Small intestine (tissue), 7 donors: ENCODE results near the gene BANF2. TPM values are rescaled to one million over a fixed set of nuclear protein-coding genes. Genes with fewer than 3 reads are reported as not detected.
"Not testable (repeated sequence)": the region's sequence is repeated elsewhere in the genome, so short reads cannot be mapped to it uniquely, and the experiment has no call there.

ENCODE experiments used
- DNase-seq, 2 donors: peaks; one replicate each; pipeline versions ENCODE4 v3.0.0 to v3.0.0-alpha.2; 2013
- FAIRE-seq: peaks from 2 replicates; lab custom pipeline; 2012; peaks lifted over from hg19 to GRCh38; lab: Jason Lieb, UNC
- H3K27ac ChIP-seq, 3 donors: one replicate each; pipeline ENCODE4 v1.5.1; 2013; ENCODE audit warnings: low read length in 2 of 3, mild to moderate bottlenecking in 2 of 3, control low read depth in 1 of 3, inconsistent platforms in 1 of 3, low read depth in 1 of 3, moderate library complexity in 1 of 3
- H3K27me3 ChIP-seq, 3 donors: one replicate each; pipeline ENCODE4 v1.6.1; 2013; ENCODE audit warnings: low read length in 3 of 3, inconsistent platforms in 1 of 3; ENCODE audit not compliant: control insufficient read depth in 3 of 3, insufficient read depth in 3 of 3
- H3K36me3 ChIP-seq, 3 donors: one replicate each; pipeline ENCODE4 v1.6.1; 2013; ENCODE audit warnings: low read length in 3 of 3, inconsistent platforms in 1 of 3, low read depth in 1 of 3, mild to moderate bottlenecking in 1 of 3, moderate library complexity in 1 of 3; ENCODE audit not compliant: control insufficient read depth in 3 of 3, insufficient read depth in 2 of 3
- H3K4me1 ChIP-seq, 3 donors: one replicate each; pipeline ENCODE4 v1.6.1; 2013; ENCODE audit warnings: low read length in 2 of 3, inconsistent platforms in 1 of 3, low read depth in 1 of 3, mild to moderate bottlenecking in 1 of 3, moderate library complexity in 1 of 3; ENCODE audit not compliant: control insufficient read depth in 3 of 3, insufficient read depth in 2 of 3
- H3K4me3 ChIP-seq, 3 donors: one replicate each; pipeline ENCODE4 v1.5.1; 2013; ENCODE audit warnings: low read length in 3 of 3, control low read depth in 1 of 3, inconsistent platforms in 1 of 3, low read depth in 1 of 3, mild to moderate bottlenecking in 1 of 3, moderate library complexity in 1 of 3
- H3K9me3 ChIP-seq, 2 donors: one replicate each; pipeline ENCODE4 v1.6.1; 2013; ENCODE audit warnings: low read depth in 1 of 2, low read length in 1 of 2; ENCODE audit not compliant: control insufficient read depth in 2 of 2, insufficient read depth in 1 of 2
- WGBS, 3 donors: extraction: QIAGEN DNeasy Blood & Tissue Kit; methylation state at CpG; one replicate each; pipeline ENCODE4 v1.1.7; 2013; 5-methylcytosine and 5-hydroxymethylcytosine counted together
- polyA plus RNA-seq, 4 donors: library from polyadenylated mRNA; stranded (reverse) in 3 of 4; unstranded in 1 of 4; fragments of 200-250 nt in 3 of 4; fragments of 120-200 nt in 1 of 4; gene quantifications; one replicate each; pipeline versions ENCODE4 v1.2.1 to v1.2.3, GENCODE V29; 2013
- donor health status: healthy with polysubstance abuse.
- donor health status: control.
- donor health status: control.
- donor health status: Bipolar disorder and iron deficiency.
- donor health status: healthy.

BANF2 gene
- polyA plus RNA-seq, 4 donors: not detected

- H3K27ac ChIP-seq: no peak overlapping the region
- 82 to 86% (median 84%) methylated on average over 7 of the region's 7 CpGs for WGBS, 3 donors
- no peak for DNase-seq
These were observed 44.5 kb upstream of the BANF2 start for GRCh38 chr20:17655286-17655651.

GRCh38 chr20:17655865-17656479 lies 43.8 kb upstream of the BANF2 start:
- DNase-seq (no peak), FAIRE-seq (no peak)
- 73 to 84% (median 76%) methylated on average over 11 of the region's 11 CpGs for WGBS, 3 donors
- Histone ChIP-seq H3K4me1 (peaks cover 0 to 23% (median under 1%) of the 10 kb centered on the region in 3 donors), H3K9me3 (peaks cover 0 to 10% of the 10 kb centered on the region in 2 donors), H3K27ac (no peak overlapping the region), H3K4me3 (no peak overlapping the region), H3K27me3 (no peaks in the 10 kb centered on the region), H3K36me3 (peaks cover 13 to 79% (median 16%) of the 10 kb centered on the region in 3 donors)

More at GRCh38 chr20:17655286-17655651, 44.5 kb upstream of the BANF2 start:
- Histone ChIP-seq H3K4me1 (peaks cover 0 to 19% (median 3%) of the 10 kb centered on the region in 3 donors), H3K36me3 (peaks cover 13 to 78% (median 16%) of the 10 kb centered on the region in 3 donors), H3K4me3 (no peak overlapping the region), H3K9me3 (peaks cover 0 to 10% of the 10 kb centered on the region in 2 donors), H3K27me3 (no peaks in the 10 kb centered on the region)
- no peak for FAIRE-seq

DNA sequence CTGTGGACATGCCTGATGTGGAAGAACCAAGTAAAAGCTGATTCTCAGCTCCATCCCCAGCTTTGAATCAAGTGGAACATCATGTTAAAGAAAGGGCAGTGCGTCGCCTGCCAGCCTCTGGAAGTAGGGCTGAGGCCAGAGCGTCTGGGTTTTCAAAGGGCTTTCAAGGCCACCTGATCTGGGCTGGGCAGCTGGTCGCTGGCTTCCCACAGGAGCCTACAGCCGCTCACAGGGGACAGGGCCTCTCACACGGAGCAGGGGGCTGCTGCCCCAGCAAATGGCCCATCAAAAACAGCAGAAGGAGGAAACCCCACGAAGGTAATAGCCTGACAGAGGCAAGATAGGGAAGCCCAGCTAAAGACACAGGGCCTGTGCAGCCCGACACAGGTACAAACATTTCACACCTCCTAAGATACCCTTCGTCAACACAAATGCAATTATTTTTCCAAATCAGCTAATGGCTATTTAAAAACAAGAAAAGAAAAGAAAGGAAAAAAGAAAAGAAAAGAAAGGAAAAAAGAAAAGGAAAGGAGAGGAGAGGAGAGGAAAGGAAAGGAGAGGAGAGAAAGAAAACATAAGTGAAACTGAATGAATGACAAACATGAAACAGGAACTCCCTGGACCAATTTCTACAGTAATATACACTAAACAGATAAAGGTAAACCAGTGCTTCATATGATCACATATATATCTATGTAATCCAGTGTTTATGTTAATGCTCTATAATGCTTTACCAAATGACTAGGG lies 42.5 kb upstream of the BANF2 start:
- Histone ChIP-seq H3K36me3 (peaks cover 13 to 73% (median 16%) of the 10 kb centered on the region in 3 donors), H3K4me3 (no peak overlapping the region), H3K27ac (no peak overlapping the region), H3K27me3 (no peaks in the 10 kb centered on the region), H3K9me3 (peaks cover 0 to 10% of the 10 kb centered on the region in 2 donors), H3K4me1 (peaks cover 0 to 21% (median 7%) of the 10 kb centered on the region in 3 donors)
- FAIRE-seq (no peak), DNase-seq (no peak)
- WGBS, 3 donors: 61 to 73% (median 72%) methylated on average over 9 of the region's 9 CpGs

- WGBS, 3 donors: 84 to 94% (median 88%) methylated on average over 9 of the region's 9 CpGs
- peaks cover 0 to 10% of the 10 kb centered on the region in 2 donors for H3K9me3 ChIP-seq
- H3K27me3 ChIP-seq: no peaks in the 10 kb centered on the region
- FAIRE-seq (no peak), DNase-seq (no peak)
- peaks cover 13 to 73% (median 16%) of the 10 kb centered on the region in 3 donors for H3K36me3 ChIP-seq
- H3K4me3 ChIP-seq: no peak overlapping the region
- H3K27ac ChIP-seq: no peak overlapping the region
- peaks cover 0 to 25% (median 9%) of the 10 kb centered on the region in 3 donors for H3K4me1 ChIP-seq
These were observed 41.7 kb upstream of the BANF2 start for GRCh38 chr20:17657898-17658647.

GRCh38 chr20:17658648-17658993 lies 41.1 kb upstream of the BANF2 start:
- H3K27me3 ChIP-seq: no peaks in the 10 kb centered on the region
- no peak overlapping the region for H3K27ac ChIP-seq
- H3K4me1 ChIP-seq: peaks cover 0 to 25% (median 9%) of the 10 kb centered on the region in 3 donors
- peaks cover 13 to 71% (median 16%) of the 10 kb centered on the region in 3 donors for H3K36me3 ChIP-seq
- peaks cover 0 to 10% of the 10 kb centered on the region in 2 donors for H3K9me3 ChIP-seq
- H3K4me3 ChIP-seq: no peak overlapping the region
- DNase-seq (no peak), FAIRE-seq (no peak)
- 97 to 100% (median 100%) methylated on average over 2 of the region's 2 CpGs for WGBS, 3 donors

GRCh38 chr20:17659344-17659743 lies 40.4 kb upstream of the BANF2 start:
- not testable (repeated sequence) for H3K4me3 ChIP-seq, DNase-seq, H3K27ac ChIP-seq, H3K27me3 ChIP-seq, FAIRE-seq
- Histone ChIP-seq H3K4me1 (peaks cover 0 to 25% (median 12%) of the 10 kb centered on the region in 3 donors), H3K9me3 (peaks cover 0 to 10% of the 10 kb centered on the region in 2 donors), H3K36me3 (peaks cover 13 to 71% (median 16%) of the 10 kb centered on the region in 3 donors)
- 97 to 100% (median 98%) methylated on average over 6 to 7 of the region's 7 CpGs for WGBS, 3 donors

DNA sequence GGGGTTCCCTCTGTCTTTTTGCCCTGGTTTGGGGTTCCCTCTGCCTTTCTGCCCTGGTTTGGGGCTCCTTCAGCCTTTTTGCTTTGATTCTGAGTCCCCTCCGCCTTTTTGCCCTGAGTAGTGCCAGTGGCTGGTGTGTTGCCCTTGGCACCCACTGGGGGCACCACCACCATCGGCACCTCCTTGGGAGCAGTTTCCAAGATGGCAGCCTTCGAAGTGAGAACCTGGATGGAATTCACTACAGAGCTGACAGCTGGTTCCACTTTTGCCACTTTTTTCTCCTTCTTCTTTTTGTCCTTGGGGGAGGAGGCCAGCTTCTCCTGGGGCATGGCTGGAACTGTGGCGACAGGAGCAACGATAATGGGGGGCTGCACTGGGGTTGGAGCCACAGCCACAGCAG lies 40.0 kb upstream of the BANF2 start:
- H3K36me3 ChIP-seq: peaks cover 13 to 70% (median 16%) of the 10 kb centered on the region in 3 donors
- peaks cover 0 to 10% of the 10 kb centered on the region in 2 donors for H3K9me3 ChIP-seq
- H3K4me3 ChIP-seq: no peak overlapping the region
- no peak for FAIRE-seq
- no peaks in the 10 kb centered on the region for H3K27me3 ChIP-seq
- H3K27ac ChIP-seq: no peak overlapping the region
- 96% methylated on average over 5 of the region's 5 CpGs for WGBS, 3 donors
- H3K4me1 ChIP-seq: peaks cover 0 to 25% (median 15%) of the 10 kb centered on the region in 3 donors
- DNase-seq: no peak

GRCh38 chr20:17660667-17661066 lies 39.1 kb upstream of the BANF2 start:
- Histone ChIP-seq H3K36me3 (peaks cover 11 to 64% (median 16%) of the 10 kb centered on the region in 3 donors), H3K9me3 (peaks cover 0 to 10% of the 10 kb centered on the region in 2 donors), H3K4me1 (peaks cover 0 to 25% (median 15%) of the 10 kb centered on the region in 3 donors), H3K27me3 (no peaks in the 10 kb centered on the region), H3K27ac (peak overlapping the region in 2 of 3 donors; percentile 29 to 51), H3K4me3 (no peak overlapping the region)
- FAIRE-seq (no peak), DNase-seq (no peak)
- 61 to 76% (median 62%) methylated on average over 6 of the region's 6 CpGs for WGBS, 3 donors
